ENCODE measurements around the gene FBN3. TPM values are rescaled to one million over a fixed set of nuclear protein-coding genes. Genes with fewer than 3 reads are reported as not detected.

The FBN3 gene
- total RNA-seq, 1 donor from 2014 or later, result not detected

DNA sequence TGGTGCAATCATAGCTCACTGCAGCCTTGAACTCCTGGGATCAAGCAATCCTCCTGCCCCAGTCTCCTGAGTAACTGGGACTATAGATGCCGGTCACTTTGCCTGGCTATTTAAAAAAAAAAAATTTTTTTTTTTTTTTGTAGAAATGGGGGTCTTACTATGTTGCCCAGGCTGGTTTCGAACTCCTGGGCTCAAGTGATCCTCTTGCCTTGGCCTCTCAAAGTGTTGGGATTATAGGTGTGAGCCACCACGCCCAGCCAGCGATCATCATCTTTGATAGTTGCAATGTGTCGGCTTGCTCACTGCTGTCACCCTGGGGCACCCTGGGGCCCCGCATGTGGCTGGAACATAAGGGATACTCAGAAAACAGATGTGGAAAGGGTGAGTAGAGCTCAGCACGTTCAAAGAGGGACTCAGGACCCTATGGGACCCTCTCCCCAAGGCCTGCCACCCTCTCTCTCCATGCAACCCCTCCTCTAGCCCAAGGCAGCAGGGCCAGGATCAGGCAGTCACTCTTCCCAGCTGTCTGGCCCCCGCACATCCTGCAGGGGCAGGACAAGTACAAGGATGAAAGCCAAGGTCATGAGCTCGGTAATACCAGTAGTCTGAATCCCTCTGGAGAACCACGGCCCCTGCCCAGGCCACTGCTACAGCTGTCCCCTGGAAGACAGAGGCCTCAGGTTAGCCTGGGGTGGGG, 103.4 kb downstream of the FBN3 start:
- TF ChIP-seq, protein P1, sequence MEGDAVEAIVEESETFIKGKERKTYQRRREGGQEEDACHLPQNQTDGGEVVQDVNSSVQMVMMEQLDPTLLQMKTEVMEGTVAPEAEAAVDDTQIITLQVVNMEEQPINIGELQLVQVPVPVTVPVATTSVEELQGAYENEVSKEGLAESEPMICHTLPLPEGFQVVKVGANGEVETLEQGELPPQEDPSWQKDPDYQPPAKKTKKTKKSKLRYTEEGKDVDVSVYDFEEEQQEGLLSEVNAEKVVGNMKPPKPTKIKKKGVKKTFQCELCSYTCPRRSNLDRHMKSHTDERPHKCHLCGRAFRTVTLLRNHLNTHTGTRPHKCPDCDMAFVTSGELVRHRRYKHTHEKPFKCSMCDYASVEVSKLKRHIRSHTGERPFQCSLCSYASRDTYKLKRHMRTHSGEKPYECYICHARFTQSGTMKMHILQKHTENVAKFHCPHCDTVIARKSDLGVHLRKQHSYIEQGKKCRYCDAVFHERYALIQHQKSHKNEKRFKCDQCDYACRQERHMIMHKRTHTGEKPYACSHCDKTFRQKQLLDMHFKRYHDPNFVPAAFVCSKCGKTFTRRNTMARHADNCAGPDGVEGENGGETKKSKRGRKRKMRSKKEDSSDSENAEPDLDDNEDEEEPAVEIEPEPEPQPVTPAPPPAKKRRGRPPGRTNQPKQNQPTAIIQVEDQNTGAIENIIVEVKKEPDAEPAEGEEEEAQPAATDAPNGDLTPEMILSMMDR (IDR thresholded peaks at IDR 0.05), result no peak
- Mint-ChIP-seq H3K4me3 (no peak overlapping the region), H3K4me1 (peaks cover 8% of the 10 kb centered on the region), H3K9me3 (no peaks in the 10 kb centered on the region), H3K27me3 (peaks cover 11% of the 10 kb centered on the region), H3K36me3 (ENCODE audit: low read depth) (no peaks in the 10 kb centered on the region), H3K27ac (no peak overlapping the region)
- ATAC-seq (ENCODE audit: low read depth), result no peak
- DNase-seq, result no peak
- CTCF ChIA-PET, result no interaction called here
- POLR2A ChIA-PET, result no interaction called here
- intact Hi-C loops (cut with micrococcal nuclease), result no loop called here

DNA sequence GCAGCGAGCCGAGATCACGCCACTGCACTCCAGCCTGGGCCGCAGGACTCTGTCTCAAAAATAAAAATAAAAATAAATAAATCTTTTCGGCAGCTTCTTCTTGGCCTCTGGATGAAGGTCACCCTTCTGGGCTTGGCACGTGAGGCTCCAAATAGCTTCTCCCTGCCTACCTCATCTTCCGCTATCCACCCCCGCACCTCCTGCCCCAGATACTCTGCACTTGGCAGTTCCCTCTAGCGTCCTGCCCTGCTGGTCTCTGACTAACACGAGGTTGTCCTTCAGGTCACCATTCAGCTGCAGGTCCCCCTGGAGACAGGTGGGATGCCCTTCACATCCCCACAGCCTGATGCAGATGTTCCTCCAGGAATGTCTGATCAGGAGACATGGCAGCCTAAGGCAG, 105.4 kb downstream of the FBN3 start:
- TF ChIP-seq, protein P1 (IDR thresholded peaks at IDR 0.05), result no peak
- H3K4me1 Mint-ChIP-seq, result no peaks in the 10 kb centered on the region
- no peak for DNase-seq
- CTCF ChIA-PET, result interaction anchor here (1.0 kb wide), 1 partner anchor 42 kb away, joined by 4 read pairs; no protein-coding TSS in a partner anchor
- no peak overlapping the region for H3K4me3 Mint-ChIP-seq
- H3K36me3 Mint-ChIP-seq (ENCODE audit: low read depth), result no peaks in the 10 kb centered on the region
- ATAC-seq (ENCODE audit: low read depth), result no peak
- H3K27me3 Mint-ChIP-seq, result peaks cover 10% of the 10 kb centered on the region
- intact Hi-C loops (cut with micrococcal nuclease), result no loop called here
- H3K27ac Mint-ChIP-seq, result no peak overlapping the region
- POLR2A ChIA-PET, result no interaction called here
- H3K9me3 Mint-ChIP-seq, result no peaks in the 10 kb centered on the region

DNA sequence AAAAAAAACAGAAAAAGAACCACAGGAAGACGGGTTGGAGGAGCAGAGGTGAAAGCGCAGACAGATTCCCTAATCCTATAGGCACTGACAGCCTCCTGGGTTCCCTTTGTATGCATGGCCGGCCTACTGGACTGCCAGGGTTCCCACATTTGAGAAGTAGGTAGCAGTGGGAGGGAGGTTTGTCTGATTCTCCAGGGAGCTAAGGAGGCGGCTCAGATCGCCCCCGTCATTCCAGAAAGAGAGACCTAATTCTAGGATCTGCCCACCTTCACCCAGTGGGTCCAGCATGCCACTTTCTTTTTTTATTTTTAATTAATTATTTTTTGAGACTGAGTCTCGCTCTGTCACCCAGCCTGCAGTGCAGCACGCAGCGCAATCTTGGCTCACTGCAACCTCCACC, 106.5 kb downstream of the FBN3 start:
- POLR2A ChIA-PET, result no interaction called here
- H3K27ac Mint-ChIP-seq, result no peak overlapping the region
- H3K9me3 Mint-ChIP-seq, result no peaks in the 10 kb centered on the region

DNA sequence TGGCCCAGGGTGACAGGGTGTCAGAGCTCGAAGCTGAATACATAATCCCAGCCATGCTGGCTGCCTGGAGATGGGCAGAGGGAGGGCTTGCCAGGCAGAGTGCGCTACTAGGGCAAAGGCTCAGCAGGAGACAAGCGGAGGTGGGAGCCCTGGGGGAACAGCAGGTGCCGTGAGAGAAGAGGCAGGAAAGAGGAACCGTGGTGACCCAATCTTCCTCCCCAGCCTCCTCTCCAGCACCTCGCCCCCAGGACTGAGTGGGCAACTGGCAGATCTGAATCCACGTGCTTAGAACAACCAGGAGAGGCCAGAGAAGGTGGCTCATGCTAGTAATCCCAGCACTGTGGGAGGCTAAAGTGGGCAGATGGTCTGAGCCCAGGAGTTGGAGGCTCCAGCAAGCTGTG, 107.9 kb downstream of the FBN3 start:
- intact Hi-C loops (cut with micrococcal nuclease), result no loop called here
- Mint-ChIP-seq H3K27me3 (peaks cover 8% of the 10 kb centered on the region), H3K4me1 (no peaks in the 10 kb centered on the region), H3K27ac (no peak overlapping the region), H3K9me3 (no peaks in the 10 kb centered on the region), H3K4me3 (no peak overlapping the region), H3K36me3 (ENCODE audit: low read depth) (no peaks in the 10 kb centered on the region)
- no peak for ATAC-seq (ENCODE audit: low read depth)
- ChIA-PET CTCF (no interaction called here), POLR2A (no interaction called here)
- DNase-seq, result no peak
- TF ChIP-seq, protein P1 (IDR thresholded peaks at IDR 0.05), result no peak

More for the DNA sequence above, 106.5 kb downstream of the FBN3 start:
- TF ChIP-seq, protein P1 (IDR thresholded peaks at IDR 0.05), result no peak
- ATAC-seq (ENCODE audit: low read depth) (no peak), DNase-seq (no peak)
- CTCF ChIA-PET, result no interaction called here
- Mint-ChIP-seq H3K27me3 (peaks cover 10% of the 10 kb centered on the region), H3K4me1 (no peaks in the 10 kb centered on the region), H3K36me3 (ENCODE audit: low read depth) (no peaks in the 10 kb centered on the region), H3K4me3 (no peak overlapping the region)
- intact Hi-C loops (cut with micrococcal nuclease), result no loop called here

DNA sequence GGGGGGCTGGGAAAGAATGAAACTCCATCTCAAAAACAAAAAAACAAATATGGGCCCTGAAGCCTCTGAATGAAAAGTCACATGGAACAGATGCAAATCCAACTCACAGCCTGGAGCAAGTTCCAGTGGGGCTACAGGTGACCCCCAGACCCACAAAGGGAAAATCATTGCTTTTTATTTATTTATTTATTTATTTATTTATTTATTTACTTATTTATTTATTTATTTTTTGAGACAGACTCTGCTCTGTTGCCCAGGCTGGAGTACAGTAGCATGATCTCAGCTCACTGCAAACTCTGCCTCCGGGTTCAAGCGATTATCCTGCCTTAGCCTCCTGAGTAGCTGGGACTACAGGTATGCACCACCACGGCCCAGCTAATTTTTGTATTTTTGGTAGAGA, 110.2 kb downstream of the FBN3 start:
- H3K9me3 Mint-ChIP-seq, result no peaks in the 10 kb centered on the region
- DNase-seq (no peak), ATAC-seq (ENCODE audit: low read depth) (no peak)
- H3K4me1 Mint-ChIP-seq, result no peaks in the 10 kb centered on the region
- no peak overlapping the region for H3K27ac Mint-ChIP-seq
- H3K36me3 Mint-ChIP-seq (ENCODE audit: low read depth), result no peaks in the 10 kb centered on the region
- peaks cover 8% of the 10 kb centered on the region for H3K27me3 Mint-ChIP-seq
- TF ChIP-seq, protein P1 (IDR thresholded peaks at IDR 0.05), result no peak
- intact Hi-C loops (cut with micrococcal nuclease), result no loop called here
- ChIA-PET CTCF (no interaction called here), POLR2A (no interaction called here)
- no peak overlapping the region for H3K4me3 Mint-ChIP-seq

Data from activated B cell treated with CpG ODN at 0.5 μM for 24 hours (primary cell).